ENCODE data around the gene SYF2. TPM values are rescaled to one million over a fixed set of nuclear protein-coding genes. Genes with fewer than 3 reads are reported as not detected.

SYF2 gene
- total and polyA plus RNA-seq, 2 donors (not counting 1 experiment from before 2014, with no cell fraction given): 41.6 to 42.4 TPM

DNA sequence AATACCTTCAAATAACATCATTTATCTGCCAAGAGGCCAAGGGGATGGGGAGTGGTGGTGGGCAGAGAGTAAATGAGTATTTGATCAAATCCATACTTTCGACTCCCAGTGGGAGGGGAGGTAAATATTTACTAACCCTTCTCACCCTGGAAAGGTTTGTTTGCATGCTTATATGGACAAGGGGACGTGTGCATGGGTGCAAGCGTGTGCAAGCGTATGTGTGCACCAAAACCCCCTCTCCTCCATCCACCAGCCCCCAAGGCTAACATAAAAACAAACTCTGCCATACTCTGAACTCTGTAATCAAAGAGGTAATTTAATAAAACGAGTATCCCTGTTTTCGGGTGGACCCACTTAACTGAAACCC is 58.0 kb downstream of the SYF2 start:
- no peak for DNase-seq (ENCODE audit: low read depth in 2 of 2)
- H3K4me1 ChIP-seq (ENCODE audit: control insufficient read depth, extremely low read depth, insufficient read depth, low read length): no peaks in the 10 kb centered on the region

DNA sequence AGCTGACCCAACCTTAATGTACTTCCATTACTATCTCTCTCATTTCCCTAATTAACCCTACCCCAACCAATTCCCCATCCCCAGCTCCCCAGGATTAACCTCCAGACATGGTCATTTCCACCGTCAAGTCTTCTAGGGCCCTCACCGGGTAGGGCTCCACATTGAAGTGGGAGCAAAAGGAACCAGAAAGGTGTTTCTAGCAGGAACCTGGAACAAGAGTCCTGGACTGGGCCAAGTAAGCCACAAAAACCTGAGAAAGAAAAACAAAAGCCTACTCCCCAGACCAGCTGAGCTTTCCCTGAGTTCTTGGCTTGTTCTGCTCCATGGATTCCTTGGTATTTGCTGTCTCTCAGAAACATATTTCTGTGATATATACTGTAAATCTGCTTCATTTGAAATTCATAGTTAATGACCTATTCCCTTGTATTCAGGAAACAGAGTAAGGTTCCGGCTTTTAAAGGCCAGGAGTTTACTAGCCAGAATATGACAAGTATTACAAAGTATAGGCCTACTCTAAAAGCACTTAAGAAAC is 58.4 kb downstream of the SYF2 start:
- DNase-seq (ENCODE audit: low read depth in 2 of 2): peak in 1 of 2 donors; percentile 20
- Histone ChIP-seq H3K36me3 (ENCODE audit: control insufficient read depth, insufficient read depth, low read length) (no peaks in the 10 kb centered on the region), H3K27ac (ENCODE audit: insufficient read depth, low read length) (no peak overlapping the region), H3K4me2 (ENCODE audit: extremely low read depth, insufficient read depth, low read length) (no peak overlapping the region), H3K79me2 (ENCODE audit: control insufficient read depth, insufficient read depth, low read length) (no peaks in the 10 kb centered on the region), H2AFZ (ENCODE audit: low read length) (no peak overlapping the region), H3K9me3 (ENCODE audit: control insufficient read depth, insufficient read depth, low read depth, low read length) (no peaks in the 10 kb centered on the region), H3K4me1 (ENCODE audit: control insufficient read depth, extremely low read depth, insufficient read depth, low read length) (no peaks in the 10 kb centered on the region), H3K4me3 (replicated peaks in 1 of 4; ENCODE audit: control extremely low read depth in 1 of 4, insufficient read depth in 1 of 4, low read depth in 3 of 4, low read length in 4 of 4) (no peak overlapping the region), H4K20me1 (ENCODE audit: control insufficient read depth, extremely low read depth, insufficient read depth, low read length) (no peaks in the 10 kb centered on the region), H3K27me3 (ENCODE audit: control insufficient read depth, insufficient read depth, low read length) (no peaks in the 10 kb centered on the region), H3K9ac (ENCODE audit: insufficient read depth, low read length) (no peak overlapping the region)
- no peak for TF ChIP-seq EZH2 (IDR thresholded peaks at IDR 0.05; ENCODE audit: low read length, missing control alignments)
- TF ChIP-seq, protein P1, sequence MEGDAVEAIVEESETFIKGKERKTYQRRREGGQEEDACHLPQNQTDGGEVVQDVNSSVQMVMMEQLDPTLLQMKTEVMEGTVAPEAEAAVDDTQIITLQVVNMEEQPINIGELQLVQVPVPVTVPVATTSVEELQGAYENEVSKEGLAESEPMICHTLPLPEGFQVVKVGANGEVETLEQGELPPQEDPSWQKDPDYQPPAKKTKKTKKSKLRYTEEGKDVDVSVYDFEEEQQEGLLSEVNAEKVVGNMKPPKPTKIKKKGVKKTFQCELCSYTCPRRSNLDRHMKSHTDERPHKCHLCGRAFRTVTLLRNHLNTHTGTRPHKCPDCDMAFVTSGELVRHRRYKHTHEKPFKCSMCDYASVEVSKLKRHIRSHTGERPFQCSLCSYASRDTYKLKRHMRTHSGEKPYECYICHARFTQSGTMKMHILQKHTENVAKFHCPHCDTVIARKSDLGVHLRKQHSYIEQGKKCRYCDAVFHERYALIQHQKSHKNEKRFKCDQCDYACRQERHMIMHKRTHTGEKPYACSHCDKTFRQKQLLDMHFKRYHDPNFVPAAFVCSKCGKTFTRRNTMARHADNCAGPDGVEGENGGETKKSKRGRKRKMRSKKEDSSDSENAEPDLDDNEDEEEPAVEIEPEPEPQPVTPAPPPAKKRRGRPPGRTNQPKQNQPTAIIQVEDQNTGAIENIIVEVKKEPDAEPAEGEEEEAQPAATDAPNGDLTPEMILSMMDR (conservative IDR thresholded peaks at IDR 0.05 in 1 of 2, IDR thresholded peaks at IDR 0.05 in 1 of 2; ENCODE audit: low read depth in 1 of 2, low read length in 2 of 2): no peak

More for the DNA sequence above, 58.0 kb downstream of the SYF2 start:
- Histone ChIP-seq H3K27ac (ENCODE audit: insufficient read depth, low read length) (no peak overlapping the region), H2AFZ (ENCODE audit: low read length) (no peak overlapping the region), H3K27me3 (ENCODE audit: control insufficient read depth, insufficient read depth, low read length) (no peaks in the 10 kb centered on the region), H3K79me2 (ENCODE audit: control insufficient read depth, insufficient read depth, low read length) (no peaks in the 10 kb centered on the region), H3K4me2 (ENCODE audit: extremely low read depth, insufficient read depth, low read length) (no peak overlapping the region), H3K9me3 (ENCODE audit: control insufficient read depth, insufficient read depth, low read depth, low read length) (no peaks in the 10 kb centered on the region), H4K20me1 (ENCODE audit: control insufficient read depth, extremely low read depth, insufficient read depth, low read length) (no peaks in the 10 kb centered on the region), H3K4me3 (replicated peaks in 1 of 4; ENCODE audit: control extremely low read depth in 1 of 4, insufficient read depth in 1 of 4, low read depth in 3 of 4, low read length in 4 of 4) (no peak overlapping the region), H3K9ac (ENCODE audit: insufficient read depth, low read length) (no peak overlapping the region), H3K36me3 (ENCODE audit: control insufficient read depth, insufficient read depth, low read length) (no peaks in the 10 kb centered on the region)
- no peak for TF ChIP-seq EZH2 (IDR thresholded peaks at IDR 0.05; ENCODE audit: low read length, missing control alignments)
- TF ChIP-seq, protein P1 (conservative IDR thresholded peaks at IDR 0.05 in 1 of 2, IDR thresholded peaks at IDR 0.05 in 1 of 2; ENCODE audit: low read depth in 1 of 2, low read length in 2 of 2): no peak

Other genes starting within 250 kb of the SYF2 start
- 123 and 128 TPM in 2 replicates for gene RSRP1, start 15.0 kb upstream of the SYF2 start, total RNA-seq
- 21.2 and 37.9 TPM in 2 replicates for gene RSRP1, start 15.0 kb upstream of the SYF2 start, polyA plus RNA-seq
- not detected in 2 replicates for gene RHD, start 40.0 kb upstream of the SYF2 start, total RNA-seq
- not detected in 2 replicates for gene RHD, start 40.0 kb upstream of the SYF2 start, polyA plus RNA-seq
- gene TMEM50A, start 105.8 kb upstream of the SYF2 start, total RNA-seq: 117 and 141 TPM in 2 replicates
- 118 and 186 TPM in 2 replicates for gene TMEM50A, start 105.8 kb upstream of the SYF2 start, polyA plus RNA-seq
- 0.26 and 0.50 TPM in 2 replicates for gene RHCE, start 188.3 kb upstream of the SYF2 start, total RNA-seq
- gene RHCE, start 188.3 kb upstream of the SYF2 start, polyA plus RNA-seq: 0.38 and 1.2 TPM in 2 replicates
- gene MACO1, start 198.4 kb upstream of the SYF2 start, total RNA-seq: 16.9 and 17.5 TPM in 2 replicates
- 12.4 and 14.2 TPM in 2 replicates for gene MACO1, start 198.4 kb upstream of the SYF2 start, polyA plus RNA-seq